ENCODE measurements around the gene MVB12B.

Gene MVB12B

GRCh38 chr9:126303488-126303887 is 23.1 kb upstream of the MVB12B start:
- H3K4me1 ChIP-seq (ENCODE audit: control insufficient read depth, insufficient read depth, low read length): no peaks in the 10 kb centered on the region
- 93% methylated on average over 3 of the region's 3 CpGs for WGBS, 2 experiments
- H3K4me3 ChIP-seq (ENCODE audit: insufficient read depth, low read depth, low read length): no peak overlapping the region
- no peaks in the 10 kb centered on the region for H3K27me3 ChIP-seq (ENCODE audit: control insufficient read depth, insufficient read depth, low read length, poor library complexity, severe bottlenecking)
- no peaks in the 10 kb centered on the region for H3K36me3 ChIP-seq (ENCODE audit: control insufficient read depth, insufficient read depth, low read length)
- H3K9me3 ChIP-seq (ENCODE audit: control insufficient read depth, low read length): no peaks in the 10 kb centered on the region
- no peak overlapping the region for H3K27ac ChIP-seq (ENCODE audit: insufficient read depth, low read depth, low read length, poor library complexity, severe bottlenecking)

- Histone ChIP-seq H3K27ac (ENCODE audit: insufficient read depth, low read depth, low read length, poor library complexity, severe bottlenecking) (no peak overlapping the region), H3K27me3 (ENCODE audit: control insufficient read depth, insufficient read depth, low read length, poor library complexity, severe bottlenecking) (no peaks in the 10 kb centered on the region), H3K4me1 (ENCODE audit: control insufficient read depth, insufficient read depth, low read length) (no peaks in the 10 kb centered on the region), H3K9me3 (ENCODE audit: control insufficient read depth, low read length) (no peaks in the 10 kb centered on the region), H3K4me3 (ENCODE audit: insufficient read depth, low read depth, low read length) (no peak overlapping the region), H3K36me3 (ENCODE audit: control insufficient read depth, insufficient read depth, low read length) (no peaks in the 10 kb centered on the region)
- 93 to 95% methylated on average over 8 of the region's 8 CpGs for WGBS, 2 experiments
Measured at GRCh38 chr9:126304207-126304970, 22.2 kb upstream of the MVB12B start.

GRCh38 chr9:126304971-126305320 is 21.7 kb upstream of the MVB12B start:
- Histone ChIP-seq H3K27ac (ENCODE audit: insufficient read depth, low read depth, low read length, poor library complexity, severe bottlenecking) (no peak overlapping the region), H3K4me1 (ENCODE audit: control insufficient read depth, insufficient read depth, low read length) (no peaks in the 10 kb centered on the region), H3K36me3 (ENCODE audit: control insufficient read depth, insufficient read depth, low read length) (no peaks in the 10 kb centered on the region), H3K9me3 (ENCODE audit: control insufficient read depth, low read length) (no peaks in the 10 kb centered on the region), H3K4me3 (ENCODE audit: insufficient read depth, low read depth, low read length) (no peak overlapping the region), H3K27me3 (ENCODE audit: control insufficient read depth, insufficient read depth, low read length, poor library complexity, severe bottlenecking) (no peaks in the 10 kb centered on the region)
- 94 to 95% methylated on average over 7 of the region's 7 CpGs for WGBS, 2 experiments

- H3K4me1 ChIP-seq (ENCODE audit: control insufficient read depth, insufficient read depth, low read length): no peaks in the 10 kb centered on the region
- H3K36me3 ChIP-seq (ENCODE audit: control insufficient read depth, insufficient read depth, low read length): no peaks in the 10 kb centered on the region
- H3K27ac ChIP-seq (ENCODE audit: insufficient read depth, low read depth, low read length, poor library complexity, severe bottlenecking): no peak overlapping the region
- WGBS, 2 experiments: 93 to 96% methylated on average over 6 of the region's 6 CpGs
- H3K27me3 ChIP-seq (ENCODE audit: control insufficient read depth, insufficient read depth, low read length, poor library complexity, severe bottlenecking): no peaks in the 10 kb centered on the region
- H3K9me3 ChIP-seq (ENCODE audit: control insufficient read depth, low read length): no peaks in the 10 kb centered on the region
- H3K4me3 ChIP-seq (ENCODE audit: insufficient read depth, low read depth, low read length): no peak overlapping the region
Measured at GRCh38 chr9:126306071-126306647, 20.5 kb upstream of the MVB12B start.

GRCh38 chr9:126307322-126308061 is 19.1 kb upstream of the MVB12B start:
- 89 to 91% methylated on average over 15 of the region's 15 CpGs for WGBS, 2 experiments
- Histone ChIP-seq H3K27me3 (ENCODE audit: control insufficient read depth, insufficient read depth, low read length, poor library complexity, severe bottlenecking) (no peaks in the 10 kb centered on the region), H3K27ac (ENCODE audit: insufficient read depth, low read depth, low read length, poor library complexity, severe bottlenecking) (no peak overlapping the region), H3K9me3 (ENCODE audit: control insufficient read depth, low read length) (no peaks in the 10 kb centered on the region), H3K4me3 (ENCODE audit: insufficient read depth, low read depth, low read length) (no peak overlapping the region), H3K36me3 (ENCODE audit: control insufficient read depth, insufficient read depth, low read length) (no peaks in the 10 kb centered on the region), H3K4me1 (ENCODE audit: control insufficient read depth, insufficient read depth, low read length) (no peaks in the 10 kb centered on the region)

- Histone ChIP-seq H3K4me1 (ENCODE audit: control insufficient read depth, insufficient read depth, low read length) (no peaks in the 10 kb centered on the region), H3K27ac (ENCODE audit: insufficient read depth, low read depth, low read length, poor library complexity, severe bottlenecking) (no peak overlapping the region), H3K27me3 (ENCODE audit: control insufficient read depth, insufficient read depth, low read length, poor library complexity, severe bottlenecking) (no peaks in the 10 kb centered on the region), H3K36me3 (ENCODE audit: control insufficient read depth, insufficient read depth, low read length) (no peaks in the 10 kb centered on the region), H3K4me3 (ENCODE audit: insufficient read depth, low read depth, low read length) (no peak overlapping the region), H3K9me3 (ENCODE audit: control insufficient read depth, low read length) (no peaks in the 10 kb centered on the region)
- WGBS, 2 experiments: 78 to 81% methylated on average over 7 to 8 of the region's 8 CpGs
Measured at GRCh38 chr9:126309427-126310189, 17.0 kb upstream of the MVB12B start.

GRCh38 chr9:126312584-126313551 is 13.8 kb upstream of the MVB12B start:
- Histone ChIP-seq H3K27ac (ENCODE audit: insufficient read depth, low read depth, low read length, poor library complexity, severe bottlenecking) (no peak overlapping the region), H3K36me3 (ENCODE audit: control insufficient read depth, insufficient read depth, low read length) (no peaks in the 10 kb centered on the region), H3K27me3 (ENCODE audit: control insufficient read depth, insufficient read depth, low read length, poor library complexity, severe bottlenecking) (no peaks in the 10 kb centered on the region), H3K4me3 (ENCODE audit: insufficient read depth, low read depth, low read length) (no peak overlapping the region), H3K9me3 (ENCODE audit: control insufficient read depth, low read length) (no peaks in the 10 kb centered on the region), H3K4me1 (ENCODE audit: control insufficient read depth, insufficient read depth, low read length) (no peaks in the 10 kb centered on the region)
- WGBS, 2 experiments: 82 to 86% methylated on average over 4 to 5 of the region's 5 CpGs

GRCh38 chr9:126316085-126316655 is 10.5 kb upstream of the MVB12B start:
- no peak overlapping the region for H3K27ac ChIP-seq (ENCODE audit: insufficient read depth, low read depth, low read length, poor library complexity, severe bottlenecking)
- no peak overlapping the region for H3K4me3 ChIP-seq (ENCODE audit: insufficient read depth, low read depth, low read length)
- no peaks in the 10 kb centered on the region for H3K36me3 ChIP-seq (ENCODE audit: control insufficient read depth, insufficient read depth, low read length)
- peaks cover 3% of the 10 kb centered on the region for H3K4me1 ChIP-seq (ENCODE audit: control insufficient read depth, insufficient read depth, low read length)
- 91 to 96% methylated on average over 3 of the region's 3 CpGs for WGBS, 2 experiments
- no peaks in the 10 kb centered on the region for H3K9me3 ChIP-seq (ENCODE audit: control insufficient read depth, low read length)
- H3K27me3 ChIP-seq (ENCODE audit: control insufficient read depth, insufficient read depth, low read length, poor library complexity, severe bottlenecking): no peaks in the 10 kb centered on the region

GRCh38 chr9:126317513-126317912 is 9.1 kb upstream of the MVB12B start:
- H3K36me3 ChIP-seq (ENCODE audit: control insufficient read depth, insufficient read depth, low read length): no peaks in the 10 kb centered on the region
- H3K9me3 ChIP-seq (ENCODE audit: control insufficient read depth, low read length): no peaks in the 10 kb centered on the region
- H3K27me3 ChIP-seq (ENCODE audit: control insufficient read depth, insufficient read depth, low read length, poor library complexity, severe bottlenecking): no peaks in the 10 kb centered on the region
- WGBS, 2 experiments: 94 to 100% methylated on average over 3 to 4 of the region's 4 CpGs
- H3K4me3 ChIP-seq (ENCODE audit: insufficient read depth, low read depth, low read length): no peak overlapping the region
- peaks cover 3% of the 10 kb centered on the region for H3K4me1 ChIP-seq (ENCODE audit: control insufficient read depth, insufficient read depth, low read length)
- H3K27ac ChIP-seq (ENCODE audit: insufficient read depth, low read depth, low read length, poor library complexity, severe bottlenecking): no peak overlapping the region
